Mesothelial cell of epicardium (in vitro differentiated cells): ENCODE results near the gene ZDHHC19. TPM values are rescaled to one million over a fixed set of nuclear protein-coding genes. Genes with fewer than 3 reads are reported as not detected.

Experiments used
- DNase-seq, 2 experiments: peaks; one replicate each; pipeline ENCODE4 v3.0.0; 2021; ENCODE audit warnings: low spot score in 2 of 2; ENCODE audit not compliant: unreplicated experiment in 2 of 2
- H3K27ac Mint-ChIP-seq: 2 replicates; pipeline ENCODE4 v1.8.0; 2021; ENCODE audit warnings: mixed read lengths
- H3K27me3 Mint-ChIP-seq: 2 replicates; pipeline ENCODE4 v1.8.0; 2021; ENCODE audit warnings: low read depth, mixed read lengths
- H3K36me3 Mint-ChIP-seq: 2 replicates; pipeline ENCODE4 v1.8.0; 2021; ENCODE audit warnings: mixed read lengths
- H3K4me1 Mint-ChIP-seq: 2 replicates; pipeline ENCODE4 v1.8.0; 2021; ENCODE audit warnings: mixed read lengths
- H3K4me3 Mint-ChIP-seq: 2 replicates; pipeline ENCODE4 v1.8.0; 2021; ENCODE audit warnings: mild to moderate bottlenecking, moderate library complexity, mixed read lengths
- H3K9me3 Mint-ChIP-seq: 2 replicates; pipeline ENCODE4 v1.8.0; 2021; ENCODE audit warnings: mixed read lengths
- CTCF ChIP-seq: fragments of 200-600 bp; sonication (generic); IDR thresholded peaks from one replicate; pipeline ENCODE4 v1.5.0; 2021; ENCODE audit warnings: antibody characterized with exemption; ENCODE audit not compliant: unreplicated experiment
- total RNA-seq: library from RNA; stranded (reverse); gene quantifications from 3 replicates; pipeline ENCODE4 v1.2.1, GENCODE V29; 2021

Gene ZDHHC19
- total RNA-seq, 1 donor from 2014 or later = 0.34 TPM

GRCh38 chr3:196149831-196150301, 61.3 kb downstream of the ZDHHC19 start:
- Mint-ChIP-seq H3K27me3 (peaks cover under 1% of the 10 kb centered on the region), H3K27ac (no peak overlapping the region), H3K4me3 (no peak overlapping the region), H3K4me1 (peaks cover 3% of the 10 kb centered on the region), H3K36me3 (peaks cover 2% of the 10 kb centered on the region), H3K9me3 (peaks cover 19% of the 10 kb centered on the region)
- no peak for DNase-seq
- TF ChIP-seq CTCF = no peak

- no peak for DNase-seq
- no peak for TF ChIP-seq CTCF
- H3K36me3 Mint-ChIP-seq = peaks cover 2% of the 10 kb centered on the region
- no peaks in the 10 kb centered on the region for H3K27me3 Mint-ChIP-seq
- peaks cover 3% of the 10 kb centered on the region for H3K4me1 Mint-ChIP-seq
- no peak overlapping the region for H3K4me3 Mint-ChIP-seq
- no peak overlapping the region for H3K27ac Mint-ChIP-seq
- peaks cover 19% of the 10 kb centered on the region for H3K9me3 Mint-ChIP-seq
Measured at GRCh38 chr3:196149375-196149774, 61.8 kb downstream of the ZDHHC19 start.

Other genes with a start within 250 kb of the ZDHHC19 start
- gene TFRC, start 129.3 kb downstream of the ZDHHC19 start, total RNA-seq = 119 to 123 TPM (median 123 TPM) in 3 replicates
- gene SLC51A, start 5.1 kb upstream of the ZDHHC19 start, total RNA-seq = 0.57 to 0.80 TPM in 2 of 3 replicates, not detected in the other
- 37.3 to 40.0 TPM (median 38.8 TPM) in 3 replicates for gene PCYT1A, start 76.3 kb upstream of the ZDHHC19 start, total RNA-seq
- 17.5 to 18.5 TPM (median 17.6 TPM) in 3 replicates for gene DYNLT2B, start 106.8 kb upstream of the ZDHHC19 start, total RNA-seq
- not detected in 3 replicates for gene TM4SF19, start 127.0 kb upstream of the ZDHHC19 start, total RNA-seq
- 109 to 110 TPM (median 110 TPM) in 3 replicates for gene UBXN7, start 221.0 kb upstream of the ZDHHC19 start, total RNA-seq